Pancreas (tissue), 10 donors: ENCODE data around the gene TMCC1. TPM values are rescaled to one million over a fixed set of nuclear protein-coding genes. Genes with fewer than 3 reads are reported as not detected.

Source experiments
- ATAC-seq, 4 donors: fragments of 200-7000 bp; cut with Tn5 transposase; one replicate each; pipeline versions ENCODE4 v1.8.0 to v1.9.1; 2020; ENCODE audit warnings: mild to moderate bottlenecking in 4 of 4, moderate library complexity in 4 of 4
- DNase-seq, 6 donors: peaks; one replicate each; pipeline ENCODE4 v3.0.0-alpha.2; 2020
- FAIRE-seq: peaks from 2 replicates; lab custom pipeline; 2012; peaks lifted over from hg19 to GRCh38; lab: Jason Lieb, UNC
- H3K27ac ChIP-seq, 4 donors: fragments of 200-600 bp; sonication (generic); 1 replicate in 3 of 4; 2 replicates in 1 of 4; pipeline versions ENCODE4 v1.5.0 to v1.8.0; 2020
- H3K27me3 ChIP-seq, 4 donors: fragments of 200-600 bp; one replicate each; pipeline ENCODE4 v1.8.0; 2021
- H3K36me3 ChIP-seq, 3 donors: fragments of 200-600 bp; sonication (generic) in 1 of 3; one replicate each; pipeline versions ENCODE4 v1.5.0 to v1.8.0; 2020 to 2021
- H3K4me1 ChIP-seq, 3 donors: fragments of 200-600 bp; one replicate each; pipeline ENCODE4 v1.8.0; 2021
- H3K4me3 ChIP-seq, 4 donors: fragments of 200-600 bp; sonication (generic) in 2 of 4; one replicate each; pipeline versions ENCODE4 v1.5.0 to v1.8.0; 2020 to 2021
- H3K9me3 ChIP-seq, 4 donors: fragments of 200-600 bp; one replicate each; pipeline ENCODE4 v1.8.0; 2021
- WGBS, 2 donors: extraction: QIAGEN DNeasy Blood & Tissue Kit; methylation state at CpG; one replicate each; pipeline ENCODE4 v1.1.7; 2013; 5-methylcytosine and 5-hydroxymethylcytosine counted together
- intact Hi-C, 3 donors: fragments of 100-400 bp; cut with DNase I; formaldehyde crosslinking; loops; one replicate each; pipeline versions ENCODE4 v1.11.1 to v1.14.2; 2022
- polyA plus RNA-seq, 2 donors: library from polyadenylated mRNA; stranded (reverse); fragments of 200-250 nt; gene quantifications; one replicate each; pipeline ENCODE4 v1.2.3, GENCODE V29; 2013
- total RNA-seq, 6 donors: library from RNA; stranded (reverse); fragmentation: NEBNext Ultra II Directional in 4 of 6; extraction: Animal tissue kit (Norgen Biotek cat#: 25700) in 4 of 6; gene quantifications; one replicate each; pipeline versions ENCODE4 v1.2.1 to v1.2.4, GENCODE V29; 2021 to 2023
- TF ChIP-seq, protein P1 (sequence below), 4 donors: fragments of 200-600 bp; sonication (generic) in 3 of 4; IDR thresholded peaks; one replicate each; pipeline versions ENCODE4 v1.5.0 to v1.8.0; 2021; ENCODE audit warnings: antibody characterized with exemption in 4 of 4
- donor health status: healthy with polysubstance abuse.
- donor health status: DM: no; HTN: no; CAD: no; lungs with moderate emphysema.
- donor health status: DM: no; HTN: no; CAD: no.
- donor health status: control.
- donor health status: control.
- donor health status: Bipolar disorder and iron deficiency.
- donor health status: DM: yes; HTN: yes; CAD: no.
- donor health status: DM: no; HTN: no; CAD: no.
- donor health status: DM: no; HTN: no; CAD: no.
- donor health status: DM: yes; HTN: yes; CAD: no.

TMCC1 gene
- total and polyA plus RNA-seq, 8 donors, result 5.6 to 27.5 (median 16.9) TPM

DNA sequence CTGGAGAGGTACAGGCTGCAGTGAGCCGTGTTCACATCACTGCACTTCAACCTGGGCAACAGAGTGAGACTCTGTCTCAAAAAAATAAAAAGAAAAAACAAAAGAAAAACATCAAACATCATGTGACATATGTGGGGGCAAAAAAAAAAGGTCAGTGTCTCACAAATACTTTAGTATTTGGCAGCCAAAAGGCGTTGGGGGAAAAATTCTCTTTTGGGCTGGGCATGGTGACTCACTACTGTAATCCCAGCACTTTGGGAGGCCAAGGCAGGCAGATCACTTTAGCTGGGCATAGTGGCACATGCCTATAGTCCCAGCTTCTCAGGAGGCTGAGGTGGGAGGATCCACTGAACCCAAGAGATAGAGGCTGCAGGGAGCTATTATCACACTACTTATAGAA lies 47.6 kb downstream of the TMCC1 start:
- 83 to 89% methylated on average over 2 of the region's 2 CpGs for WGBS, 2 donors
- TF ChIP-seq, protein P1, sequence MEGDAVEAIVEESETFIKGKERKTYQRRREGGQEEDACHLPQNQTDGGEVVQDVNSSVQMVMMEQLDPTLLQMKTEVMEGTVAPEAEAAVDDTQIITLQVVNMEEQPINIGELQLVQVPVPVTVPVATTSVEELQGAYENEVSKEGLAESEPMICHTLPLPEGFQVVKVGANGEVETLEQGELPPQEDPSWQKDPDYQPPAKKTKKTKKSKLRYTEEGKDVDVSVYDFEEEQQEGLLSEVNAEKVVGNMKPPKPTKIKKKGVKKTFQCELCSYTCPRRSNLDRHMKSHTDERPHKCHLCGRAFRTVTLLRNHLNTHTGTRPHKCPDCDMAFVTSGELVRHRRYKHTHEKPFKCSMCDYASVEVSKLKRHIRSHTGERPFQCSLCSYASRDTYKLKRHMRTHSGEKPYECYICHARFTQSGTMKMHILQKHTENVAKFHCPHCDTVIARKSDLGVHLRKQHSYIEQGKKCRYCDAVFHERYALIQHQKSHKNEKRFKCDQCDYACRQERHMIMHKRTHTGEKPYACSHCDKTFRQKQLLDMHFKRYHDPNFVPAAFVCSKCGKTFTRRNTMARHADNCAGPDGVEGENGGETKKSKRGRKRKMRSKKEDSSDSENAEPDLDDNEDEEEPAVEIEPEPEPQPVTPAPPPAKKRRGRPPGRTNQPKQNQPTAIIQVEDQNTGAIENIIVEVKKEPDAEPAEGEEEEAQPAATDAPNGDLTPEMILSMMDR (IDR thresholded peaks at IDR 0.05), result no peak
- Histone ChIP-seq H3K27ac (no peak overlapping the region), H3K4me1 (no peaks in the 10 kb centered on the region), H3K4me3 (no peak overlapping the region), H3K27me3 (no peaks in the 10 kb centered on the region), H3K36me3 (no peaks in the 10 kb centered on the region), H3K9me3 (no peaks in the 10 kb centered on the region)
- no peak for ATAC-seq
- intact Hi-C loops, result no loop called here
- no peak for DNase-seq
- no peak for FAIRE-seq

DNA sequence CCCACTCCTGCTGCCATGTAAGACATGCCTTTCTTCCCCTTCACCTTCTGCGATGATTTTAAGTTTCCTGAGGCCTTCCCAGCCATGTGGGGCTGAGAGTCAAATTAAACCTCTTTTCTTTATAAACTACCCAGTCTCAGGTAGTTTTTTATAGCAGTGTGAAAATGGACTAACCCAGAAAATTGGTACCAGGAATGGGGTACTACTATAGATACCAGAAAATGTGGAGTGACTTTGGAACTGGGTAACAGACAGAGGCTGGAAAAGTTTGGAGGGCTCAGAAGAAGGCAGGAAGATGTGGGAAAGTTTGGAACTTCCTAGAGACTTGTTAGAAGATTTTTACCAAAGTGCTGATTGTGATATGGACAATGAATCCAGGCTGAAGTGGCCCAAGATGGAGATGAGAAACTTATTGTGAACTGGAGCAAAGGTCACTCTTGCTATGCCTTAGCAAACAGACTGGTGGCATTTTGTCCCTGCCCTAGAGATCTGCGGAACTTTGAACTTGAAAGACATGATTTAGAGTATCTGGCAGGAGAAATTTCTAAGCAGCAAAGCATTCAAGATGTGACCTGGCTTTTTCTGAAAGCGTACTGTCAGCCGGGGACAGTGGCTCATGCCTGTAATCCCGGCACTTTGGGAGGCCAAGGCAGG lies 52.7 kb downstream of the TMCC1 start:
- H3K9me3 ChIP-seq, result no peaks in the 10 kb centered on the region
- peaks cover 0 to 10% (median 0%) of the 10 kb centered on the region in 3 donors for H3K4me1 ChIP-seq
- 87 to 88% methylated on average over 5 of the region's 5 CpGs for WGBS, 2 donors
- no peak for ATAC-seq
- H3K36me3 ChIP-seq, result no peaks in the 10 kb centered on the region
- intact Hi-C loops, result no loop called here
- no peaks in the 10 kb centered on the region for H3K27me3 ChIP-seq
- no peak for DNase-seq
- no peak overlapping the region for H3K4me3 ChIP-seq
- TF ChIP-seq, protein P1 (IDR thresholded peaks at IDR 0.05), result no peak
- H3K27ac ChIP-seq, result no peak overlapping the region
- no peak for FAIRE-seq

DNA sequence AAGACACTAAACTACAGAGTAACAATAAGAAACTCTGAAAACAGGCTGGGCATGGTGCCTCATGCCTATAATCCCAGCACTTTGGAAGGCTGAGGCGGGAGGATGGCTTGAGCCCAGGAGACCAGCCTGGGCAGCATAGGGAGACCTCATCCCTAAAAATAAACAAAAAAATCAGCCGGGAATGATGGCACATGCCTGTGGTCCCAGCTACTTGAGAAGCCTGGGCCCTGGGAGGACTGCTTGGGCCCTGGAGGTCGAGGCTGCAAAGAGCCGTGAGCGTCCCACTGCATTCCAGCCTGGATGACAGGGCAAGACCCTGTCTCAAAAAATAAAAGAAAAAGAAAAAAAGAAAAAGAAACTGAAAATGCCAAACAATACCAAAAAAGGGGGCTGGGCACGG lies 55.4 kb downstream of the TMCC1 start:
- no peak overlapping the region for H3K4me3 ChIP-seq
- H3K27me3 ChIP-seq, result no peaks in the 10 kb centered on the region
- no peak for FAIRE-seq
- TF ChIP-seq, protein P1 (IDR thresholded peaks at IDR 0.05), result no peak
- intact Hi-C loops, result loop anchor here in 1 of 3 donors (10.0 kb wide), 1 partner anchor 343 kb away; no protein-coding TSS in a partner anchor
- H3K4me1 ChIP-seq, result peaks cover 0 to 10% (median 0%) of the 10 kb centered on the region in 3 donors
- no peak for DNase-seq
- no peak for ATAC-seq
- H3K9me3 ChIP-seq, result no peaks in the 10 kb centered on the region
- H3K27ac ChIP-seq, result no peak overlapping the region
- no peaks in the 10 kb centered on the region for H3K36me3 ChIP-seq
- WGBS, 2 donors, result 84 to 87% methylated on average over 6 of the region's 6 CpGs

DNA sequence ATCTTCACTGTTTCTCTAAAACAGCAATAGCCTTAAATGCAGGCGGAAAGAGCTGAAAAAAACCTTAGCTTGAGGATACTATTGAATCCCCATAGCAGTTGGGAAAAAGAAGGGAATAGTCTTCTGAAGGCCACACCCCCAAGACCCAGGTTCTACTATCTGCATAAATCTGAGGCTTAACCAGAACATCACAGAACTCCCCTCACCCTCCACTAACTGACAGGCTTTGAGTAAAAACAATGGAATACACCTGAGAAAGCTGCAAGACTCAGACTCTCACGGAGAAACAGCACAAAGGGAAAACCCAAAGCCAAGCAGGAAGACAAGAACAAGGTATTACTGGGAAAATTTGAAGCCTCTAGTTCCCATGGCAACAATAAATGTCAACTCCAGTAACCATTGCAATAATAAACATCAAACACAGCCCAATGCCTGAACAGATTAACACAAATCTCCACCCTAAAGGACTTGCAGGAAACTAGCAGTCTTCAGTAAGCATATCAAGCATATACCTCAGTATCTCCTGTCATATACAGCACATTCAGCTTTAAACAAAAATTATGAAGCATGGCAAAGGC lies 56.4 kb downstream of the TMCC1 start:
- TF ChIP-seq, protein P1 (IDR thresholded peaks at IDR 0.05), result no peak
- no peak for FAIRE-seq
- no peaks in the 10 kb centered on the region for H3K9me3 ChIP-seq
- intact Hi-C loops, result loop anchor here in 1 of 3 donors (10.0 kb wide), 1 partner anchor 342 kb away; no protein-coding TSS in a partner anchor
- ATAC-seq, result peak; percentile 34 to 73 (median 43)
- 74 to 86% methylated on average over 2 of the region's 2 CpGs for WGBS, 2 donors
- H3K4me1 ChIP-seq, result peaks cover 0 to 10% (median 0%) of the 10 kb centered on the region in 3 donors
- no peaks in the 10 kb centered on the region for H3K36me3 ChIP-seq
- no peak for DNase-seq
- no peak overlapping the region for H3K27ac ChIP-seq
- no peak overlapping the region for H3K4me3 ChIP-seq
- no peaks in the 10 kb centered on the region for H3K27me3 ChIP-seq
